AG09309 (cell line): ENCODE measurements around the gene CCDC15.

Source experiments
- DNase-seq: peaks from one replicate; pipeline ENCODE4 v3.0.0-alpha.2; 2010; ENCODE audit warnings: low read depth
- H3K4me3 ChIP-seq: 2 replicates; pipeline ENCODE4 v1.5.1; 2011; ENCODE audit warnings: mild to moderate bottlenecking, low read depth, low read length, moderate library complexity; ENCODE audit not compliant: control insufficient read depth
- CTCF ChIP-seq: IDR thresholded peaks from 2 replicates; pipeline ENCODE4 v1.5.1; 2011; ENCODE audit warnings: mild to moderate bottlenecking, low read depth, low read length, inconsistent platforms; ENCODE audit not compliant: insufficient read depth, control insufficient read depth; ENCODE audit errors: missing control alignments

Gene CCDC15

GRCh38 chr11:125078516-125079140 is 124.6 kb downstream of the CCDC15 start:
- no peak for DNase-seq
- H3K4me3 ChIP-seq, result no peak overlapping the region
- TF ChIP-seq CTCF, result no peak

GRCh38 chr11:125079151-125079877 is 125.3 kb downstream of the CCDC15 start:
- TF ChIP-seq CTCF, result no peak
- DNase-seq, result no peak
- no peak overlapping the region for H3K4me3 ChIP-seq

GRCh38 chr11:125079878-125080530 is 126.0 kb downstream of the CCDC15 start:
- DNase-seq, result no peak
- H3K4me3 ChIP-seq, result no peak overlapping the region
- TF ChIP-seq CTCF, result no peak

GRCh38 chr11:125080531-125080911 is 126.5 kb downstream of the CCDC15 start:
- no peak for TF ChIP-seq CTCF
- H3K4me3 ChIP-seq, result no peak overlapping the region
- no peak for DNase-seq

- no peak for DNase-seq
- H3K4me3 ChIP-seq, result no peak overlapping the region
- TF ChIP-seq CTCF, result no peak
These were observed 127.2 kb downstream of the CCDC15 start for GRCh38 chr11:125081098-125081798.

GRCh38 chr11:125082040-125082439 is 128.0 kb downstream of the CCDC15 start:
- no peak for TF ChIP-seq CTCF
- H3K4me3 ChIP-seq, result no peak overlapping the region
- DNase-seq, result no peak
